ENCODE measurements around the gene SPECC1. TPM values are rescaled to one million over a fixed set of nuclear protein-coding genes. Genes with fewer than 3 reads are reported as not detected.

The SPECC1 gene
- total RNA-seq, 4 donors from 2014 or later, result 72.1 to 133 (median 83.7) TPM

DNA sequence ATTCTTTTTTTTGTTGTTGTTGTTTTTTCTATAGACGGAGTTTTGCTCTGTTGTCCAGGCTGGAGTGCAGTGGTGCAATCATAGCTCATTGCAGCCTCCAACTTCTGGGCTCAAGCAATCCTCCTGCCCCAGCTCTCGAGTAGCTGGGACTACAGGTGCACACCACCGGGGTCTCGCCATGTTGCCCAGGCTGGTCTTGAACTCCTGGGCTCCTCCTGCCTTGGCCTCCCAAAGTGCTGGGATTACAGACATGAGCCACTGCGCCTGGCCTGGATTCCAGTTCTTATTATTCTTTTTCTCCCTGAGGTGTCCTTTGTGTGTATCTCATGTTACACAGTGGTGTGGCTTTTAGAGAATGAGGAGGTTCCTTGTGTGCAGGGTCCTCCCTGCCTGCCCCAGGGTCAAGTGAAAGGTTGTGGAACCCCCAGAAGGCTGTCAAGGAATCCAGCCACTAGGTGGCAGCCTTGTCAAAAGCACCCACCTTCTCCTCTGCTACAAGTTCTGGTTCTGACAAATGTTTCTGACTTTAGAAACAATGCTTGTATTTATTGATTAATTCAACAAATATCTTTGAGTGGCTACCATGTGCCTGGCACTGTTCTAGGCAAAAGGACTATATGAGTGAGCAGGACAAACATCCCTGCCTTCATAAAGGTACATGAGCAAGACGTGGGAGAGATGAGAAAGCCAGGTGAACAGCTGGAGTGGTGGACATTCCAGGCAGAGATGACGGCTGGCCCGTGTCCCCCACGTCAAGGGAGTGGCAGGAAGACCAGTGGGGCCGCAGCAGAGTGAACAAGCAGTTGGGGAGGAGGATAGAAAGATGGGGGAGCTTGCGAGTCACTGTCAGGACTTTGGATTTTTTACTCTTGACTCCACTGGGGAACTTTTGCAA is 112.4 kb downstream of the SPECC1 start:
- Histone ChIP-seq H3K36me3 (no peaks in the 10 kb centered on the region), H3K4me3 (no peak overlapping the region), H3K27ac (no peak overlapping the region), H3K9me3 (no peaks in the 10 kb centered on the region), H3K4me1 (no peaks in the 10 kb centered on the region), H3K27me3 (no peaks in the 10 kb centered on the region)
- peak; percentile 61 to 87 (median 69) for DNase-seq
- TF ChIP-seq, protein P1, sequence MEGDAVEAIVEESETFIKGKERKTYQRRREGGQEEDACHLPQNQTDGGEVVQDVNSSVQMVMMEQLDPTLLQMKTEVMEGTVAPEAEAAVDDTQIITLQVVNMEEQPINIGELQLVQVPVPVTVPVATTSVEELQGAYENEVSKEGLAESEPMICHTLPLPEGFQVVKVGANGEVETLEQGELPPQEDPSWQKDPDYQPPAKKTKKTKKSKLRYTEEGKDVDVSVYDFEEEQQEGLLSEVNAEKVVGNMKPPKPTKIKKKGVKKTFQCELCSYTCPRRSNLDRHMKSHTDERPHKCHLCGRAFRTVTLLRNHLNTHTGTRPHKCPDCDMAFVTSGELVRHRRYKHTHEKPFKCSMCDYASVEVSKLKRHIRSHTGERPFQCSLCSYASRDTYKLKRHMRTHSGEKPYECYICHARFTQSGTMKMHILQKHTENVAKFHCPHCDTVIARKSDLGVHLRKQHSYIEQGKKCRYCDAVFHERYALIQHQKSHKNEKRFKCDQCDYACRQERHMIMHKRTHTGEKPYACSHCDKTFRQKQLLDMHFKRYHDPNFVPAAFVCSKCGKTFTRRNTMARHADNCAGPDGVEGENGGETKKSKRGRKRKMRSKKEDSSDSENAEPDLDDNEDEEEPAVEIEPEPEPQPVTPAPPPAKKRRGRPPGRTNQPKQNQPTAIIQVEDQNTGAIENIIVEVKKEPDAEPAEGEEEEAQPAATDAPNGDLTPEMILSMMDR (IDR thresholded peaks at IDR 0.05), result peak; percentile 62 to 93 (median 79)
- TF ChIP-seq POLR2A (IDR thresholded peaks at IDR 0.05), result no peak

DNA sequence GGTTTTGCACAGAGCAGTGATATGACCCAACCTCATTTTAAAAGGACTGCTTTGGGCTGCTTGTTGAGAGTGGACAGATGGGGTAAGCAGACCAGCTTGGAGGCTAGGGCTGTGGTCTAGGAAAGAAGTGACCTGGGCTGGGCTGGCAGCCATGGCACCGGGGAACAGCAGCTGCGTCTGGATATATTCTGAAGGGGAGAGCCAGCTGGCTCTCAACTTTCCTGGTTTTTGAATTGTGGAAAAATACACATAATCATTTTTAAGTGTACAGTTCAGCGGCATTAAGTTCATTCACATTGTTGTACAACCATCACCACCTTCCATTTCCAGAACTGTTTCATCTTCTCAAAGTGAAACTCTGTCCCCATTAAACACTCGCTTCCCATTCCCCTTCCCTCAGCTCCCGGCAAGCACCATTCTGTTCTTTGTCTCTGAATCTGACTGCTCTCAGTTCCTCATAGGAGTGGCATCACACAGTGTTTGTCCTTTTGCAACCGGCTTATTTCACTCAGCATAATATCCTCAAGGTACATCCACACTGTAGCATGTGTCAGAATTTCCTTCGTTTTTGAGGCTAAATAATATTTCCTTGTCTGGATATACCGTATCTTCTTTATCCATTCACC is 113.2 kb downstream of the SPECC1 start:
- no peaks in the 10 kb centered on the region for H3K9me3 ChIP-seq
- no peaks in the 10 kb centered on the region for H3K27me3 ChIP-seq
- TF ChIP-seq POLR2A (IDR thresholded peaks at IDR 0.05), result no peak
- TF ChIP-seq, protein P1 (IDR thresholded peaks at IDR 0.05), result no peak
- DNase-seq, result no peak
- no peaks in the 10 kb centered on the region for H3K36me3 ChIP-seq
- H3K4me1 ChIP-seq, result no peaks in the 10 kb centered on the region
- H3K27ac ChIP-seq, result no peak overlapping the region
- H3K4me3 ChIP-seq, result no peak overlapping the region

DNA sequence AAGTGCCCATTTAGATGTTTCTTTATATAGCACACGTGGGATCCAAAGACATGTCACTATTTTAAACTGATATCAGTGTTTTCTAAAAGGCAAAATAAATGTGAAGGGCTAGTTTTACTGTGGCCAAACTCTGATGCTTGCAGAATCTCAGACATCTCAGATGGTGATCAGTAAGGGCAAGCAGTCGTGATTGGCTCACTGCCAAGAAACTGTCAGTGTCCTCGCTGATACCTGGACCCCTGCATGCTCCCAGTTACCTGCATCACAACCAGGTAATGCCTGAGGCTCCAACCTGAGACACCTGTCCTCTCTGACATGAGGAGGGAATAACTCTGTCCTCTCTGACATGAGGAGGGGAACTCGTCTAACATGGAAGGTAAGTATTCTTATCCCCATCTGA is 114.0 kb downstream of the SPECC1 start:
- no peak for DNase-seq
- no peak overlapping the region for H3K4me3 ChIP-seq
- no peak overlapping the region for H3K27ac ChIP-seq
- H3K27me3 ChIP-seq, result no peaks in the 10 kb centered on the region
- H3K9me3 ChIP-seq, result no peaks in the 10 kb centered on the region
- H3K4me1 ChIP-seq, result no peaks in the 10 kb centered on the region
- no peak for TF ChIP-seq POLR2A (IDR thresholded peaks at IDR 0.05)
- TF ChIP-seq, protein P1 (IDR thresholded peaks at IDR 0.05), result no peak
- H3K36me3 ChIP-seq, result no peaks in the 10 kb centered on the region

DNA sequence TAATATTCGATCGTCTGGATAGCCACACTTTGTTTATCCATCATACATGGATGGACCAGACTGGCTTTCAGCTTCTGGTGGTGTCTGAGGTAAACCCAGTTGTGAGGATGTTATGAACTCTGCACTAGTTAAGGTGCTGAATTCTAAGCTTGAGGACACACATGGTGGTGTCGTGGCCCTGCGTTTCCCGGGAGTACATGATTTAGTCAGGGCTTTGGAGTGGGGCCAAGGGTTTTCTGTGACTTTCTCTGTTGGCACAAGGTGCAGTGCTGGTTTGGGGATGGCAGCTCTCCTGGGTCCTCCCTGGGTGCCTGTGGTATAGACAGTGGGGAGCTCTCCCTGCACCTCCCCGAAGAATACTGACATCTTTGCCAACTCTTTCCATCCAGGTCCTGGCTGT is 116.6 kb downstream of the SPECC1 start:
- Histone ChIP-seq H3K9me3 (no peaks in the 10 kb centered on the region), H3K27ac (no peak overlapping the region), H3K4me1 (no peaks in the 10 kb centered on the region), H3K36me3 (no peaks in the 10 kb centered on the region), H3K27me3 (no peaks in the 10 kb centered on the region), H3K4me3 (no peak overlapping the region)
- no peak for TF ChIP-seq POLR2A (IDR thresholded peaks at IDR 0.05)
- TF ChIP-seq, protein P1 (IDR thresholded peaks at IDR 0.05), result no peak
- DNase-seq, result no peak

DNA sequence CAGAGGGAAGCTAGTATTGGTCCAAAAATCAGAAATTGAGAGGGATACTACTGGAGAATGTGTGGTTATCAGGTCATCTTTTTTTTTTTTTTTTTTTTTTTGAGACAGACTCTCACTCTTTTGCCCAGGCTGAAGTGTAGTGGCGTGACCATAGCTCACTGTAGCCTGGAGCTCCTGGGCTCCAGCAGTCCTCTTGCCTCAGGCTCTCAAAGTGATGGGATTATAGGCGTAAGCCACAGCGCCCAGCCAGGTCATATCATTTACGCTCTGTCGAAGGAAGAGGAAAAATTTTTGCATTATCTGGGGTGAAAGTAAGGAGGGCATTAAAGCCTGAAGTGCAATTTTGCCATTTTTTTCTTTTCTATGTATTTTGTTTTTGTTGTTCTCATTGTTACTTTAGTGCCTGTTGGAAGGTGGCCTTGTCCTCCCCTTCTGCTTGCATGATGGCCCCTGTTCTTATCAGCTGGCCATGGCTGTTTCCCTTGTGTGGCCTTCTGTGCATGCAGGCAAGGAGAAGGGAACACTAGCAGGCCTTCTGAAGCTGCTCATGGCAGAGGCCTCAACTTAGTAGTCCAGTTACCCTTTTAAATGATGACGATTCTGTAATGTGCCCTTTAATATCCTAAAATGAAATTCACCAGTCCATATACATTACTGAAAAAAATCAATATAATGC is 118.3 kb downstream of the SPECC1 start:
- no peaks in the 10 kb centered on the region for H3K36me3 ChIP-seq
- H3K27ac ChIP-seq, result no peak overlapping the region
- DNase-seq, result no peak
- no peak overlapping the region for H3K4me3 ChIP-seq
- H3K9me3 ChIP-seq, result no peaks in the 10 kb centered on the region
- no peaks in the 10 kb centered on the region for H3K4me1 ChIP-seq
- no peak for TF ChIP-seq POLR2A (IDR thresholded peaks at IDR 0.05)
- TF ChIP-seq, protein P1 (IDR thresholded peaks at IDR 0.05), result no peak
- H3K27me3 ChIP-seq, result no peaks in the 10 kb centered on the region
